Esophagus muscularis mucosa (tissue), 4 donors: ENCODE results near the gene ADGRL4. TPM values are rescaled to one million over a fixed set of nuclear protein-coding genes. Genes with fewer than 3 reads are reported as not detected.
A peak's percentile ranks its signal among the peaks of the same experiment; 100 is the strongest.

Experiments used
- DNase-seq: peaks from one replicate; pipeline ENCODE4 v3.0.0-alpha.2; 2017; ENCODE audit errors: extremely low spot score
- H3K27ac ChIP-seq, 4 donors: fragments of 200-600 bp; sonication (generic); replicated peaks in 1 of 4; 1 replicate in 3 of 4; 2 replicates in 1 of 4; pipeline ENCODE4 v1.5.1; 2016 to 2019; ENCODE audit warnings: mild to moderate bottlenecking in 1 of 4
- H3K27me3 ChIP-seq, 4 donors: fragments of 200-600 bp; sonication (generic); one replicate each; pipeline versions ENCODE4 v1.5.1 to v1.6.0; 2016 to 2019
- H3K36me3 ChIP-seq, 4 donors: fragments of 200-600 bp; sonication (generic); one replicate each; pipeline ENCODE4 v1.5.1; 2016 to 2019
- H3K4me1 ChIP-seq, 4 donors: fragments of 200-600 bp; sonication (generic); one replicate each; pipeline ENCODE4 v1.5.1; 2016 to 2019
- H3K4me3 ChIP-seq, 4 donors: fragments of 200-600 bp; sonication (generic); 1 replicate in 2 of 4; 2 replicates in 2 of 4; pipeline ENCODE4 v1.5.1; 2016 to 2019; ENCODE audit warnings: mild to moderate bottlenecking in 4 of 4, moderate library complexity in 1 of 4
- H3K9me3 ChIP-seq, 4 donors: fragments of 200-600 bp; sonication (generic); 1 replicate in 3 of 4; 2 replicates in 1 of 4; pipeline ENCODE4 v1.5.1; 2016 to 2019
- EP300 ChIP-seq: sonication (generic); formaldehyde crosslinking; IDR thresholded peaks from one replicate; pipeline ENCODE4 v1.6.1; 2017; ENCODE audit warnings: antibody characterized with exemption
- POLR2A ChIP-seq: fragments of 450-650 bp; IDR thresholded peaks from one replicate; pipeline ENCODE4 v1.6.1; 2017; ENCODE audit warnings: antibody characterized with exemption, moderate library complexity, mild to moderate bottlenecking, low read depth
- POLR2AphosphoS5 ChIP-seq, 2 donors: sonication (generic); formaldehyde crosslinking; IDR thresholded peaks; one replicate each; pipeline ENCODE4 v1.6.1; 2017; ENCODE audit warnings: antibody characterized with exemption in 2 of 2
- WGBS: methylation state at CpG from one replicate; pipeline ENCODE4 v1.1.5; 2018; 5-methylcytosine and 5-hydroxymethylcytosine counted together
- intact Hi-C: fragments of 100-400 bp; cut with DNase I; formaldehyde crosslinking; loops from one replicate; pipeline ENCODE4 v1.15.1; 2023
- total RNA-seq, 4 donors: library from RNA; depleted of rRNA; stranded (reverse); fragments of >200 nt; gene quantifications; one replicate each; pipeline versions ENCODE4 v1.1.0 to v1.2.1, GENCODE V29; 2016
- TF ChIP-seq, protein P1 (sequence below), 3 experiments: fragments of 200-600 bp in 2 of 3; fragments of 450-650 bp in 1 of 3; sonication (generic) in 2 of 3; IDR thresholded peaks; one replicate each; pipeline ENCODE4 v1.5.1; 2017 to 2019; ENCODE audit warnings: antibody characterized with exemption in 3 of 3, mild to moderate bottlenecking in 2 of 3, moderate library complexity in 1 of 3

ADGRL4 gene
- total RNA-seq, 4 donors from 2014 or later: 18.7 to 34.9 (median 32.6) TPM

DNA sequence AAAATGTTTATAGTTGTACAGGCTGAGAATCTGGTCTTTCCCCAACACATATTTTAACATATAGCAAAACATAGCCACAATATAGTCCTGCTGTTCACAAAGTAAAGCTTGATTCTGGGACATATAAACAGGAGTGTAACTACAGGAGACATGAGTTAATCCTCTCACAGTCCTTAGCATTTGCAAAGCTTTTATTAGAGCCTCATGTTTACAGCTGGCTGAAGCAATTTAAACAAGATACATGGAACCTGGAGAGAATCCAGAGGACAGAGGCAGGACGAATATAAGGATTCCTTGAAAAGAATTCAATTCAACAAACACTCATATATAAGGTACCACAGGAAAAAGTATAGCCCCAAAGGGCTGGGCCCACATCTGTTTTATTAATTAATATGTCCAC is 163.4 kb downstream of the ADGRL4 start:
- intact Hi-C loops: loop anchor here (5.0 kb wide), 1 partner anchor 354 kb away; no protein-coding TSS in a partner anchor
- DNase-seq: no peak

DNA sequence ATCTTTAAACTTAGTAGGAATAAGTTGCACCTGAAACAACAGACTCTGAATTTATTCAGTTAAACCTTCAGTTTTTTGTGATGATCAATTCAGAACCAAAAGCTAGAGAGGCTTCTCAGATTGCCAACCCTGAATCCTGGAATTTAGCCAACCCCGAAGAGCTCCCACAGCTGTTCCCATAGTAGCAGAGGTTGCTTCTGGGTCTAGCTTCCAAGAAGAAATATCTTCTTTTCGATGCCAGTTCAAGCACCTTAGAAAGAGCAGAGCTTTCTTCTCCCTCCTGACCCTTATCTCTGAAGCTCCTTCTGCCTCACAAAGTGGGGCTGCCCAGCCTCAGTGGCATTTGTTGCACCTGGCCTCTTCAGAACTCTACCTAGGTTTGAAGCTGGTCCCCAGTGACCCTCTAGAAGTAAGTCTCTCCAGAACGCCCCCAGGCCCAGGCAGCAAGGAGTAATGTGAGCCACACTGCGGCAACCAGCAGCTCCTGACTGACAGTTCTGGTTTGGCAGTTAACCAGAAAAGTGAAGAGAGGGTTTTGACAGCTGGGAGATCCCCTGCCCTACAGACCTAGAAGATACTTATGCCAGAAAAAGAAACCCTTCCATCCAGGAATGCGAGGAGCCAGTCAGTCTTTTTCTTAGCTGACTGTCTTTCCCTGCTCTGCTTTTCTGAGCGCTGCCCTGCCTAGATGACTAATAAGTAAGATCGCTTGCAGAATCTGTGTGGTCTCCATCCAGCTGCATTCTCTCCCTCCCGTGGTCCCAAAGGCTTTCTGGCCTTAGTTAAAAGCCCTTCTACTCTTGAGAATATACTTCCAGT is 165.9 kb downstream of the ADGRL4 start:
- DNase-seq: no peak
- intact Hi-C loops: loop anchor here (5.0 kb wide), 1 partner anchor 357 kb away; no protein-coding TSS in a partner anchor
- WGBS: 28% methylated on average over 8 of the region's 8 CpGs
- Histone ChIP-seq H3K4me3 (peak overlapping the region in 1 of 4 donors; percentile 8), H3K27ac (no peak overlapping the region), H3K27me3 (no peaks in the 10 kb centered on the region), H3K4me1 (peaks cover 16 to 40% (median 37%) of the 10 kb centered on the region in 4 donors), H3K36me3 (no peaks in the 10 kb centered on the region), H3K9me3 (no peaks in the 10 kb centered on the region)
- TF ChIP-seq EP300 (no peak), POLR2A (no peak), POLR2AphosphoS5 (IDR thresholded peaks at IDR 0.05) (no peak)
- TF ChIP-seq, protein P1, sequence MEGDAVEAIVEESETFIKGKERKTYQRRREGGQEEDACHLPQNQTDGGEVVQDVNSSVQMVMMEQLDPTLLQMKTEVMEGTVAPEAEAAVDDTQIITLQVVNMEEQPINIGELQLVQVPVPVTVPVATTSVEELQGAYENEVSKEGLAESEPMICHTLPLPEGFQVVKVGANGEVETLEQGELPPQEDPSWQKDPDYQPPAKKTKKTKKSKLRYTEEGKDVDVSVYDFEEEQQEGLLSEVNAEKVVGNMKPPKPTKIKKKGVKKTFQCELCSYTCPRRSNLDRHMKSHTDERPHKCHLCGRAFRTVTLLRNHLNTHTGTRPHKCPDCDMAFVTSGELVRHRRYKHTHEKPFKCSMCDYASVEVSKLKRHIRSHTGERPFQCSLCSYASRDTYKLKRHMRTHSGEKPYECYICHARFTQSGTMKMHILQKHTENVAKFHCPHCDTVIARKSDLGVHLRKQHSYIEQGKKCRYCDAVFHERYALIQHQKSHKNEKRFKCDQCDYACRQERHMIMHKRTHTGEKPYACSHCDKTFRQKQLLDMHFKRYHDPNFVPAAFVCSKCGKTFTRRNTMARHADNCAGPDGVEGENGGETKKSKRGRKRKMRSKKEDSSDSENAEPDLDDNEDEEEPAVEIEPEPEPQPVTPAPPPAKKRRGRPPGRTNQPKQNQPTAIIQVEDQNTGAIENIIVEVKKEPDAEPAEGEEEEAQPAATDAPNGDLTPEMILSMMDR (IDR thresholded peaks at IDR 0.05): no peak

More for the DNA sequence above, 163.4 kb downstream of the ADGRL4 start:
- no peak for TF ChIP-seq POLR2AphosphoS5 (IDR thresholded peaks at IDR 0.05)
- TF ChIP-seq POLR2A: no peak
- TF ChIP-seq EP300: no peak
- TF ChIP-seq, protein P1 (IDR thresholded peaks at IDR 0.05): no peak
- H3K4me1 ChIP-seq: peaks cover 16 to 40% (median 37%) of the 10 kb centered on the region in 4 donors
- no peak overlapping the region for H3K4me3 ChIP-seq
- H3K27ac ChIP-seq: peak overlapping the region in 1 of 4 donors; percentile 7
- no peaks in the 10 kb centered on the region for H3K9me3 ChIP-seq
- H3K36me3 ChIP-seq: no peaks in the 10 kb centered on the region
- 22% methylated on average over 1 of the region's 1 CpG for WGBS
- no peaks in the 10 kb centered on the region for H3K27me3 ChIP-seq
